Liver (tissue), 2 donors: ENCODE data around the gene TSPOAP1.

Source experiments
- RAD21 ChIP-seq, 2 donors: IDR thresholded peaks; 2 replicates each; pipeline ENCODE4 v1.6.1; 2016; ENCODE audit warnings: antibody characterized with exemption in 2 of 2, mild to moderate bottlenecking in 2 of 2
- TAF1 ChIP-seq: conservative IDR thresholded peaks from 2 replicates; pipeline ENCODE4 v1.6.1; 2016; ENCODE audit warnings: antibody characterized with exemption, mild to moderate bottlenecking
- YY1 ChIP-seq: IDR thresholded peaks from 2 replicates; pipeline ENCODE4 v1.6.1; 2016; ENCODE audit warnings: antibody characterized with exemption, mild to moderate bottlenecking
- donor health status: healthy.

DNA sequence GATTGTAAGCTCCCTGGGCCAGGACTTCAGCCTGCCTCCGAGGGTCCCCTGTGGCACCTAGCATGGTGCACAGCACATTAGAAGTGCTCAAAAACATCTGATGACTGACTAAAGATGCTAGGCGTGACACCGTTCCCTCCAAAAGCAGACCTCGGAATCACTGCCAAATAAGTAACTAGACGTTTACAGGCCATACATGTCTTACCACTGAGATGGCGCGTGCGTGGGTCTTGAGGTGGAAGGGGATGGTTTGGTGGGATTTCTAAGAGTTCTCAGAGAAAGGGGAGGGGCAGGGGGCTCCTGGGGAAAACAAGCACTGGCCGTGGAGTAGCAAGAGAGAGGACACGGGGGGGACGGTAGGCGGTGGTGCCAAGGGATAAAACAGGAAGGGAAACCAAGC is 60.3 kb downstream of the TSPOAP1 start:
- TF ChIP-seq RAD21 (IDR thresholded peaks at IDR 0.05), result no peak
- TF ChIP-seq TAF1, result no peak
- no peak for TF ChIP-seq YY1
